ENCODE measurements around the gene NT5C. TPM values are rescaled to one million over a fixed set of nuclear protein-coding genes. Genes with fewer than 3 reads are reported as not detected.

The NT5C gene
- total RNA-seq, 4 donors from 2014 or later: 58.6 to 86.7 (median 69.6) TPM

GRCh38 chr17:75099881-75100595, 31.5 kb downstream of the NT5C start:
- Histone ChIP-seq H3K27ac (no peak overlapping the region), H3K4me3 (no peak overlapping the region), H3K27me3 (no peaks in the 10 kb centered on the region), H3K9me3 (no peaks in the 10 kb centered on the region), H3K36me3 (peaks cover 28% of the 10 kb centered on the region), H3K4me1 (peaks cover 27% of the 10 kb centered on the region)
- no peak for DNase-seq (ENCODE audit: low spot score in 2 of 2)
- TF ChIP-seq POLR2AphosphoS5 (IDR thresholded peaks at IDR 0.05) (no peak), EP300 (IDR thresholded peaks at IDR 0.05) (no peak), POLR2A (IDR thresholded peaks at IDR 0.05) (no peak)
- TF ChIP-seq, protein P1, sequence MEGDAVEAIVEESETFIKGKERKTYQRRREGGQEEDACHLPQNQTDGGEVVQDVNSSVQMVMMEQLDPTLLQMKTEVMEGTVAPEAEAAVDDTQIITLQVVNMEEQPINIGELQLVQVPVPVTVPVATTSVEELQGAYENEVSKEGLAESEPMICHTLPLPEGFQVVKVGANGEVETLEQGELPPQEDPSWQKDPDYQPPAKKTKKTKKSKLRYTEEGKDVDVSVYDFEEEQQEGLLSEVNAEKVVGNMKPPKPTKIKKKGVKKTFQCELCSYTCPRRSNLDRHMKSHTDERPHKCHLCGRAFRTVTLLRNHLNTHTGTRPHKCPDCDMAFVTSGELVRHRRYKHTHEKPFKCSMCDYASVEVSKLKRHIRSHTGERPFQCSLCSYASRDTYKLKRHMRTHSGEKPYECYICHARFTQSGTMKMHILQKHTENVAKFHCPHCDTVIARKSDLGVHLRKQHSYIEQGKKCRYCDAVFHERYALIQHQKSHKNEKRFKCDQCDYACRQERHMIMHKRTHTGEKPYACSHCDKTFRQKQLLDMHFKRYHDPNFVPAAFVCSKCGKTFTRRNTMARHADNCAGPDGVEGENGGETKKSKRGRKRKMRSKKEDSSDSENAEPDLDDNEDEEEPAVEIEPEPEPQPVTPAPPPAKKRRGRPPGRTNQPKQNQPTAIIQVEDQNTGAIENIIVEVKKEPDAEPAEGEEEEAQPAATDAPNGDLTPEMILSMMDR (IDR thresholded peaks at IDR 0.05): no peak
- 94% methylated on average over 21 of the region's 31 CpGs for WGBS

DNA sequence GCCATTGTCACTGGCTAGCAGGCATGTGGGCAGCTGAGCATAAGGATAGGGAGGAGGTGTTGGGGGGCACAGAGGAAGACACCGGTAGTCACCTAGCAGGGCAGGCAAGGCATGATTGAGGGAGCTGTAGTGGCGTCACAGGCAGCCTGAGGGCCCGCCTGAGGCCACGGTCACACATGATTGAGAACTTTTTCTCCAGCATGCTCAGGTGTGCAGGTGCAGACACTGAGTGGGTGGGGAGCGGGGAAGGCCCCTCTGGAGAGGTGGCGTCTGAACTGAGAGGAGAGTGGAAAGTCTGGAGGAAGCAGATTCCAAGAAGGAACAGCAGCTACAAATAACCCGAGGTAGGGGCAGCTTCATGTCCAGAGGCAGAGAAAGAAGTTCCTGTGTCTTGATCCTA, 32.7 kb downstream of the NT5C start:
- TF ChIP-seq, protein P1 (IDR thresholded peaks at IDR 0.05): no peak
- TF ChIP-seq EP300 (IDR thresholded peaks at IDR 0.05): no peak
- no peak for TF ChIP-seq POLR2A (IDR thresholded peaks at IDR 0.05)
- no peak for TF ChIP-seq POLR2AphosphoS5 (IDR thresholded peaks at IDR 0.05)
- Histone ChIP-seq H3K4me3 (no peak overlapping the region), H3K4me1 (peaks cover 39% of the 10 kb centered on the region), H3K36me3 (peaks cover 21% of the 10 kb centered on the region), H3K9me3 (no peaks in the 10 kb centered on the region), H3K27ac (no peak overlapping the region), H3K27me3 (no peaks in the 10 kb centered on the region)
- 86% methylated on average over 7 of the region's 7 CpGs for WGBS
- no peak for DNase-seq (ENCODE audit: low spot score in 2 of 2)

GRCh38 chr17:75097865-75098264, 33.7 kb downstream of the NT5C start:
- peaks cover 49% of the 10 kb centered on the region for H3K4me1 ChIP-seq
- peaks cover 21% of the 10 kb centered on the region for H3K36me3 ChIP-seq
- no peak for DNase-seq (ENCODE audit: low spot score in 2 of 2)
- 92% methylated on average over 7 of the region's 7 CpGs for WGBS
- TF ChIP-seq POLR2AphosphoS5 (IDR thresholded peaks at IDR 0.05): no peak
- H3K4me3 ChIP-seq: no peak overlapping the region
- no peaks in the 10 kb centered on the region for H3K27me3 ChIP-seq
- H3K9me3 ChIP-seq: no peaks in the 10 kb centered on the region
- no peak overlapping the region for H3K27ac ChIP-seq

- Histone ChIP-seq H3K27ac (peak overlapping the region; percentile 73), H3K4me1 (peaks cover 63% of the 10 kb centered on the region), H3K36me3 (peaks cover 21% of the 10 kb centered on the region), H3K4me3 (no peak overlapping the region), H3K27me3 (no peaks in the 10 kb centered on the region), H3K9me3 (no peaks in the 10 kb centered on the region)
- 33% methylated on average over 14 of the region's 14 CpGs for WGBS
- TF ChIP-seq POLR2AphosphoS5 (IDR thresholded peaks at IDR 0.05) (peak in 1 of 3 donors; percentile 35), EP300 (IDR thresholded peaks at IDR 0.05) (no peak)
- no peak for DNase-seq (ENCODE audit: low spot score in 2 of 2)
Observed at GRCh38 chr17:75096082-75096625, 35.4 kb downstream of the NT5C start.

DNA sequence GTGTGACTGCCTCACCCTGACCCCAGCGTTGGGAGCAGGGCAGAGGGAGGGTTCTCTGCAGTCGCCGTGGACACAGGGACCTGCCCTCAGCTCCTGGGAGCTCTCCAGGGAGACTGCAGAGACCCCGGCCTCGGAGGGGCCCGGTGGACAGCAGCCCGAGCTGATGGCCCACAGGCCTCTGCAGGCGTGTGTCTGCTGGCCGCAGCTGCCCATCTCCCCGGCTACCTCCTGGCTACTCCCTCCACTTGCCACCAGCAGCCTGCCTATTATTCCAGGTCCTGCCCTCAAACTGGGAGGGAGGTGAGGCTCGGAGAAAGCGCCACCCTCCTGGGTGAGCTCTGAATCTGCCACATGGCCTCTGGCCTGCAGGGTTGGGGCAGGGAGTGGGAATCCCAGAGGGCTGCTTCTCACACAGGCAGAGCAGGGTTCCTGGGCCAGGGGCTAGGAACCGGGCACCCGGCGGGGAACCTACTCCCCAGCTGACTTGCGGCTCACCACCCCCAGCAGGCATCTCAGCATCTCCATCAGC, 36.6 kb downstream of the NT5C start:
- Histone ChIP-seq H3K27me3 (no peaks in the 10 kb centered on the region), H3K36me3 (peaks cover 12% of the 10 kb centered on the region), H3K9me3 (no peaks in the 10 kb centered on the region), H3K27ac (peak overlapping the region; percentile 42), H3K4me1 (peaks cover 72% of the 10 kb centered on the region), H3K4me3 (no peak overlapping the region)
- 77% methylated on average over 10 of the region's 16 CpGs for whole genome bisulfite sequencing
- no peak for DNase-seq (ENCODE audit: low spot score in 2 of 2)
- TF ChIP-seq, protein P1 (IDR thresholded peaks at IDR 0.05): no peak
- TF ChIP-seq EP300 (IDR thresholded peaks at IDR 0.05): no peak
- TF ChIP-seq POLR2A (IDR thresholded peaks at IDR 0.05): no peak
- no peak for TF ChIP-seq POLR2AphosphoS5 (IDR thresholded peaks at IDR 0.05)

GRCh38 chr17:75093548-75094158, 37.9 kb downstream of the NT5C start:
- WGBS: 50% methylated on average over 2 of the region's 18 CpGs
- H3K27ac ChIP-seq: peak overlapping the region; percentile 72
- H3K4me3 ChIP-seq: no peak overlapping the region

More at GRCh38 chr17:75093548-75094158, 37.9 kb downstream of the NT5C start:
- TF ChIP-seq POLR2A (IDR thresholded peaks at IDR 0.05) (no peak), EP300 (IDR thresholded peaks at IDR 0.05) (no peak), POLR2AphosphoS5 (IDR thresholded peaks at IDR 0.05) (no peak)
- TF ChIP-seq, protein P1 (IDR thresholded peaks at IDR 0.05): no peak
- H3K9me3 ChIP-seq: no peaks in the 10 kb centered on the region
- H3K4me1 ChIP-seq: peaks cover 85% of the 10 kb centered on the region
- peaks cover under 1% of the 10 kb centered on the region for H3K36me3 ChIP-seq
- H3K27me3 ChIP-seq: no peaks in the 10 kb centered on the region
- DNase-seq (ENCODE audit: low spot score in 2 of 2): no peak
